Measurements from ENCODE around the gene RFX8. TPM values are rescaled to one million over a fixed set of nuclear protein-coding genes. Genes with fewer than 3 reads are reported as not detected.
A peak's percentile ranks its signal among the peaks of the same experiment; 100 is the strongest.
"Not testable (repeated sequence)": the region's sequence is repeated elsewhere in the genome, so short reads cannot be mapped to it uniquely, and the experiment has no call there.

Gene RFX8
- total RNA-seq, 6 donors from 2014 or later, result 0.24 to 21.0 (median 0.80) TPM; not detected in 2

DNA sequence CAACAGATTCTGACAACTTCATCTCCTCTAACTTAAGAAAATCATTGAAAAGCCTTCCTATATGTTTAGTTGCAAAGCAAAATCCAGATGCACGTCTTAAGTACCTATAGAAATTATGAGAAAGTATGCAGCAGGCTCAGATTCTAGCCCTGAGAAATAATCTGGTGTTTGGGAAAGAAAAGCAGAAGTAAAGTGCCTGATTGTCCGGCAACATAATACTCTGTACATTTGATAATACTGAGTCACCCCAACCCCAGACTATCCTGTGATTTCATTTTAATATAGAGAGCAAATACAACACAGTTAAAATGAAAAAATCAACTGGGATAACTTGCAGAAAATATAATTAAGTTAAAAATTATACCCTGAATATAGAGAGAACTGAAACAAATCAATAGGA, 13.5 kb downstream of the RFX8 start:
- DNase-seq (no peak), ATAC-seq (ENCODE audit: low FRiP score in 2 of 2) (no peak)
- no peaks in the 10 kb centered on the region for H3K36me3 ChIP-seq
- WGBS, 2 donors, result 75 to 86% methylated on average over 2 of the region's 2 CpGs
- H3K27me3 ChIP-seq, result no peaks in the 10 kb centered on the region
- H3K4me1 ChIP-seq, result peaks cover 6 to 14% (median 10%) of the 10 kb centered on the region in 4 donors
- H3K4me3 ChIP-seq, result no peak overlapping the region
- TF ChIP-seq, protein P1, sequence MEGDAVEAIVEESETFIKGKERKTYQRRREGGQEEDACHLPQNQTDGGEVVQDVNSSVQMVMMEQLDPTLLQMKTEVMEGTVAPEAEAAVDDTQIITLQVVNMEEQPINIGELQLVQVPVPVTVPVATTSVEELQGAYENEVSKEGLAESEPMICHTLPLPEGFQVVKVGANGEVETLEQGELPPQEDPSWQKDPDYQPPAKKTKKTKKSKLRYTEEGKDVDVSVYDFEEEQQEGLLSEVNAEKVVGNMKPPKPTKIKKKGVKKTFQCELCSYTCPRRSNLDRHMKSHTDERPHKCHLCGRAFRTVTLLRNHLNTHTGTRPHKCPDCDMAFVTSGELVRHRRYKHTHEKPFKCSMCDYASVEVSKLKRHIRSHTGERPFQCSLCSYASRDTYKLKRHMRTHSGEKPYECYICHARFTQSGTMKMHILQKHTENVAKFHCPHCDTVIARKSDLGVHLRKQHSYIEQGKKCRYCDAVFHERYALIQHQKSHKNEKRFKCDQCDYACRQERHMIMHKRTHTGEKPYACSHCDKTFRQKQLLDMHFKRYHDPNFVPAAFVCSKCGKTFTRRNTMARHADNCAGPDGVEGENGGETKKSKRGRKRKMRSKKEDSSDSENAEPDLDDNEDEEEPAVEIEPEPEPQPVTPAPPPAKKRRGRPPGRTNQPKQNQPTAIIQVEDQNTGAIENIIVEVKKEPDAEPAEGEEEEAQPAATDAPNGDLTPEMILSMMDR (IDR thresholded peaks at IDR 0.05), result no peak
- H3K9me3 ChIP-seq, result no peaks in the 10 kb centered on the region
- H3K27ac ChIP-seq, result no peak overlapping the region

DNA sequence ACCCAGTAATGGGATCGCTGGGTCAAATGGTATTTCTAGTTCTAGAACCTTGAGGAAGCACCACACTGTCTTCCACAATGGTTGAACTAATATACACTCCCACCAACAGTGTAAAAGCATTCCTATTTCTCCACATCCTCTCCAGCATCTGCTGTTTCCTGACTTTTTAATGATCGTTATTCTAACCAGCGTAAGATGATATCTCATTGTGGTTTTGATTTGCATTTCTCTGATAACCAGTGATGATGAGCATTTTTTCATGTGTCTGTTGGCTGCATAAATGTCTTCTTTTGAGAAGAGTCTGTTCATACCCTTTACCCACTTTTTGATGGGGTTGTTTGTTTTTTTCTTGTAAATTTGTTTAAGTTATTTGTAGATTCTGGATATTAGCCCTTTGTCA, 20.5 kb downstream of the RFX8 start:
- not testable (repeated sequence) for H3K27ac ChIP-seq; H3K4me1 ChIP-seq; H3K27me3 ChIP-seq; H3K36me3 ChIP-seq; DNase-seq; H3K4me3 ChIP-seq; H3K9me3 ChIP-seq; ATAC-seq (ENCODE audit: low FRiP score in 2 of 2)
- WGBS, 2 donors, result 55 to 69% methylated on average over 3 of the region's 3 CpGs

DNA sequence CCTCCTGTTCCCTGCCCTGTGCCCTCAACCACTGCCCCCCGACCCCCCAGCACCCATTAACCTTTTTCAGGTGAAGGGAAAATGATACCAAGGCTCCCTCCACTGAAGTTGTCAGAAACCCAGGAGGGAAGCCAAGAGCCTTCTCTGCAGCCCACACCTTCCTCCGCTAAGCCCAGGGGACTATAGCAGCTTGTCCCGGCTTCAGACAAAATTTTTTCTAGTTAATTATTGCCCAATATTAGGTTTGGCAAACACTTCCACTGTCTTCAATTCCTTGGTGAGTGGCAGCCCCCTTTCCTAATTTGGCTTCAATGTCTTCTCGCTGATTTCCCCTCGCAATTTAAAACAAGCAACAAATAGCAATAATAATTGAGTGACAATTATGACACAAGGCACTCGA, 23.9 kb downstream of the RFX8 start:
- Histone ChIP-seq H3K4me1 (no peaks in the 10 kb centered on the region), H3K36me3 (no peaks in the 10 kb centered on the region), H3K27me3 (no peaks in the 10 kb centered on the region), H3K9me3 (no peaks in the 10 kb centered on the region), H3K4me3 (no peak overlapping the region), H3K27ac (no peak overlapping the region)
- TF ChIP-seq POLR2AphosphoS5 (IDR thresholded peaks at IDR 0.05) (no peak), POLR2A (IDR thresholded peaks at IDR 0.05) (no peak), EP300 (IDR thresholded peaks at IDR 0.05) (no peak)
- TF ChIP-seq, protein P1 (IDR thresholded peaks at IDR 0.05), result no peak
- WGBS, 2 donors, result 65 to 74% methylated on average over 6 of the region's 6 CpGs
- DNase-seq (no peak), ATAC-seq (ENCODE audit: low FRiP score in 2 of 2) (no peak)

DNA sequence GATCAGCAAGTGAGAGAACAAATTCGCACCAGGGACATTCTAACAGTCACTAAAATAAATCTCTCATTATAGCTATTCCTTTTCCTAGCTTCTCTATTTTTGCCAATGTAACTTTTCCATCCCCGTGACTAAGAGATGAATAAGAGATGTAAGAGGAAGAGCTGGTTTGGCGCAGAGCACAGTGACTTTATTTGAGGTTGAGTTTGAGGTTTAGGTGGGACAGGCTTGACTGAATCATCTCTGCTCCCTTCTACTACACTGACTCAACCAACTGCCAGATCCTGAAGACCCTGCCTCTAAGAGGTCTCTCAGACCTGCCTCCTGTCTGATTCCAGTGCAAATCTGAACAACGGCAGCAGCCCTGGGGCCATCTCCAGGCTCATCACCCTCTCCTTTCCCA, 28.0 kb downstream of the RFX8 start:
- no peak for DNase-seq
- H3K27me3 ChIP-seq, result no peaks in the 10 kb centered on the region
- ATAC-seq (ENCODE audit: low FRiP score in 2 of 2), result peak in 1 of 2 donors; percentile 21
- H3K36me3 ChIP-seq, result no peaks in the 10 kb centered on the region
- 70 to 85% methylated on average over 4 of the region's 4 CpGs for WGBS, 2 donors
- H3K4me1 ChIP-seq, result no peaks in the 10 kb centered on the region
- TF ChIP-seq POLR2AphosphoS5 (IDR thresholded peaks at IDR 0.05) (no peak), EP300 (IDR thresholded peaks at IDR 0.05) (no peak), POLR2A (IDR thresholded peaks at IDR 0.05) (no peak)
- TF ChIP-seq, protein P1 (IDR thresholded peaks at IDR 0.05), result no peak
- no peaks in the 10 kb centered on the region for H3K9me3 ChIP-seq
- H3K27ac ChIP-seq, result no peak overlapping the region
- no peak overlapping the region for H3K4me3 ChIP-seq

DNA sequence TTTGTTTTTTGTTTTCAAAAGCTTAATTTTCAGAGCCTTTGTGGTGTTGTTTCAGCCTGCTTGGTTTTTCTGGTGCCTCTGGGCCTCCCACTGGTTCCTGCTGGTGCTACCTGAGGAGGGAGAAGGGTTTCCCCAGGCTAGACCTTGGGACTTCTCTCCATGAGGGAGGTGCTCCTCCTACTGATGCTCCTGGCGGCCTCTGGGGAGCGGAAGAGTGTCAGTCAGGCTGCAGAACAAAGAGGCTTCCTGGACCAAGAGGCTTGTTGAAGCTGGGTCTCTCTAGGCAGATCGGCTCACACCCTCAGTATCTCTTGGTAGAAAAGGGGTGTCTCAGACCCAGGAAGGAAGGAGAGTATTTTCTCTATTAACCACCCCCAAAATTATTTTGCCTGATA, 32.2 kb downstream of the RFX8 start:
- Histone ChIP-seq H3K4me3 (no peak overlapping the region), H3K4me1 (no peaks in the 10 kb centered on the region), H3K9me3 (no peaks in the 10 kb centered on the region), H3K27me3 (no peaks in the 10 kb centered on the region), H3K27ac (no peak overlapping the region), H3K36me3 (no peaks in the 10 kb centered on the region)
- WGBS, 2 donors, result 93 to 98% methylated on average over 3 of the region's 3 CpGs
- no peak for ATAC-seq (ENCODE audit: low FRiP score in 2 of 2)
- DNase-seq, result no peak
- TF ChIP-seq, protein P1 (IDR thresholded peaks at IDR 0.05), result no peak
- no peak for TF ChIP-seq POLR2AphosphoS5 (IDR thresholded peaks at IDR 0.05)
- no peak for TF ChIP-seq POLR2A (IDR thresholded peaks at IDR 0.05)
- TF ChIP-seq EP300 (IDR thresholded peaks at IDR 0.05), result no peak
